Measurements from ENCODE around the gene SEMA3C.

SEMA3C gene

DNA sequence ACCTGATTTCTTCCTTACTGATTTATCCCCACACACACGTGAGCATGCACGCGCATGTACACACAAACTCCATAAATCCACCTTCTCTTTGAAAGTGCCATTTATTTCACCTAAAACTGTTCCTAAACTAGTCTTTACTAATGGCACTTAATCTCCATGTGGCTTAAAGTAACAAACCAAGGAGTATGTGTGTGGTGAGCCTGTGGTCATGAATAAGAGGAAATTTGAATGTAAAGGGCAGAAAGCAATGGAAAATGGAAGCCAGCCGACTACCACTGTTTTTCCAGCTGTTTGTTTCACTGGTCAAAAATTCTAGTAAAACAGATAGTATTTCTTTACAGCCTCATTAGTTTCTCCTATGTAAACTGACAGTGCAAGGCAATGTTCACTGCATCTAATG lies 23.8 kb downstream of the SEMA3C start:
- no peak for TF ChIP-seq CTCF (conservative IDR thresholded peaks at IDR 0.05)
- no peak overlapping the region for H3K27ac ChIP-seq

GRCh38 chr7:80891259-80891544 lies 27.6 kb downstream of the SEMA3C start:
- no peak overlapping the region for H3K27ac ChIP-seq
- TF ChIP-seq CTCF (conservative IDR thresholded peaks at IDR 0.05): no peak

DNA sequence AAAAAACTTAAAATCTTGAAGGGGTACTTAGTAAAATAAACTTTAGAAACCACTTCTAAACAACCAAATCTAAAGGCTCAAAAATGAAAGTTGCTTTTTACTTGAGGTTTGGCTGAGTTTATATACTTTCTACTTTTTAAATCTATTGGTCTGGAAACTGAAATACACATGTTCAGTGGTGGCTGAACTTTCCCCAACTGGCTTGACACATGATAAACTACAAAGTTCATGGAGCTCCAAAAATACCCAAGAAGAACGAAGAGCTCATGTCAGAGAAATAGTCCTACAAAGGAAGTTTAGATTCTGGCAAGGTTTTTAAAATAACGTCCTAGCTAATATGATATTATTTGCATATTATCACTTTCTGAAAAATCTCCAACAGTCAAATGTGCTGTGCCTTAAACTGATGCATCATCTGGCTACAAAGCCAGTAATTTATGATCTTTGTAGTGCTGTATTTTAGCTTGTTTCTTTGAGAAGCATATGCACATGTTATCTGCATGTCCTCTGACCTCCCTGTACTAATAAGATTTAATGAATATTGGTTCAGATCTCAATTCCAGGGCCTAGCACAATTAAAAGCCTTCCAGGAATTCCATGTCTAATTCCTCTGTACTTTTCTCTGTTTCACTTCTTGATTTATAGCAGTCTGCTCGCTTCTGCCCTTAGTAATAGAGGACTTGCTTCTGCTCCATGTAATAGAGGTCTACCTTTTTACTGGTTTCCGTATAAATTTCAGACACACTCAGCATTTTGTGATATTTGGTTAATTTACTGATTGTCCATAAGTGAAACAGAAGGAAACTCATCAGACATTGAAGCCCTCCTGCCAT lies 28.2 kb downstream of the SEMA3C start:
- TF ChIP-seq CTCF (conservative IDR thresholded peaks at IDR 0.05): no peak
- no peak overlapping the region for H3K27ac ChIP-seq

- no peak overlapping the region for H3K27ac ChIP-seq
- TF ChIP-seq CTCF (conservative IDR thresholded peaks at IDR 0.05): no peak
Measured at GRCh38 chr7:80889525-80889924, 29.3 kb downstream of the SEMA3C start.

GRCh38 chr7:80885757-80886156 lies 33.1 kb downstream of the SEMA3C start:
- peak overlapping the region; percentile 92 for H3K27ac ChIP-seq
- no peak for TF ChIP-seq CTCF (conservative IDR thresholded peaks at IDR 0.05)

DNA sequence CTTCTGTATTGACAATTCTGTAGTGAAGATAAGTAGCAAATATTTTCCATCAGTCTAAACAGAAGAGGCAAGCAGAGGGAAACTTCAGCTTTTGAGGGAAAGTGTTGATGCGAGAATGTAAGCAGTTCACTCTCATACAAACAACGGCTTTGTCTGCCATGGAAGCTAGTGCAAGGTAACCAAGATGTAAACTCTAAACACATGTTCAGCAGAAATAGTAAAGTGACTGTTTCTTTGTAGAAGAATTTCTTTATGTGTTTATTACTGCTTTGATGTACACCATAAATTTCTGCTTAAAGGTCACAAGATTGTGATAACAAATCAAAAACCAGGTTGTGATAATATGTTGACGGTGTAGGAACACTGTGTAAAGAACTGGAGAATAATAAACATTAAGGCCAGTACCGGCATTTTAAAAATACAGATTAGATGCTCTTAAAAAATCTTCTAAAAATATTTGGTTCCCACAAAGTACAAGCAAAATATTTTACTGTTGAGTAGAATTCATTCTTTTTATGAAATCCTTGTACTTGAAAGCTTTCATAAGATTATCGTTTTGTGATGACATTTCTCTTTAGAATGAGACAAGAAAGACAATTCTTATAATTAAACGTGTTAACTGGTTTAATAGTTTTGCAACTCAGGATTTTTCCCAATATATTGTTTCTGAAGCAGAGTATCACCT lies 34.2 kb downstream of the SEMA3C start:
- peak overlapping the region; percentile 92 for H3K27ac ChIP-seq
- no peak for TF ChIP-seq CTCF (conservative IDR thresholded peaks at IDR 0.05)

DNA sequence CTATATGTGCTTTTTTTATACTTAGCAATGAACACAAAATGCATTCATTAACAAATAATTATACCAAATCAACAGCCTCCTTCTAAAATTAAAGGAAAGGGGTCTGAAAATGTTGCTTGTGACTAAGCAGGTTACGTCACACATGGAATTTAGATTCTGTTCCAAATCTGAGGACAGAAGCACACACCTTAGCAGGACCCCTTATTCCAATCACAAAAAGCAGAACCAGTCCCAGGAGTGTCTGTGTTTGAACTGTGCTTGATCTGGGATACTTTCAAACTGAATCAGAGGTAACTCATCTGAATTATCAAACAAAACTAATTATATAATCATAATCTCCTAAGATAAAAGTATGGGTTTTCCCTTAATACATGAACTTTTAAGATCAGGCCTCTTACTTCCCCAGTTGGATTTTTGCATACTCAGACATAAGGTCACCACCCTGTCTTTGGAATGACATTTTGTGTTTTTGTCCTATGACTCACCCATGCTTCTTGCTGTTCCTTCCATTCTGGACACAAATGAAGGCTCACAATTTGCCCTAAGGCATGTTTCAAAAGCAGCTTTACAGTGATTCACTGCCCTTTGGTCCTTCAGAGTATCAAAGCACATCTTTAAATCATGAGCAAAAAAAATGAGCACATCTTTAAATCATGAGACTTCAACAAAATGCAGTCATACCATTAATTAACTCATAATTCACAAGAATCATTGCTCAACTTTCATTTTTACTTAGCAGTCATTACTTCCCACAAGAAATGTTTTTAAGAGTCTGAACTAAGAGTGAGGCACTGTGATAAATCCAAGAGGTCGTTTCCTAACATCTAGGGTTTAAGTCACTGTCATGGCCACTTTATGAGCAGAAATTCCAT lies 35.5 kb downstream of the SEMA3C start:
- no peak for TF ChIP-seq CTCF (conservative IDR thresholded peaks at IDR 0.05)
- peak overlapping the region; percentile 92 for H3K27ac ChIP-seq

Measured in VCaP (cell line).